ENCODE results near the gene FNDC4.

The FNDC4 gene

DNA sequence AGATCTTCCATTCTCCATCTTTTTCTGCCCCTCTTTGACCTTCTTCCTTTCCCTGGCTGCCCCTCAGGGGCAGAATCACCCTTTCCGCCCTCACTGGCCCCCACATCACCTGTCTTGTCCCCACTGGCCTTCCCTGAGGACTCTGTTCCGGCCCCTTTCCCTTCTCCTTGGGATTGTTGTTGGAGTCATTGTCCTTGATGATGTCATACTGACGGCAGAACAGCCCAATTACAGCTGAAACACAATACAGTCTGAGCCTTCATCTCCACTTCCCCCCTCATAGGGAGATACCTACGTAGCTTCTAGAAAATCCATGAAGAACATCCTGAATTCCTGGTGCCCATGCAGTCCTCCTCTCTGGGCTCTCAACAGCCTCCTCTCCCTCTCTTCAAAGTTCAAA lies 2.4 kb downstream of the FNDC4 start:
- TF ChIP-seq, protein P1, sequence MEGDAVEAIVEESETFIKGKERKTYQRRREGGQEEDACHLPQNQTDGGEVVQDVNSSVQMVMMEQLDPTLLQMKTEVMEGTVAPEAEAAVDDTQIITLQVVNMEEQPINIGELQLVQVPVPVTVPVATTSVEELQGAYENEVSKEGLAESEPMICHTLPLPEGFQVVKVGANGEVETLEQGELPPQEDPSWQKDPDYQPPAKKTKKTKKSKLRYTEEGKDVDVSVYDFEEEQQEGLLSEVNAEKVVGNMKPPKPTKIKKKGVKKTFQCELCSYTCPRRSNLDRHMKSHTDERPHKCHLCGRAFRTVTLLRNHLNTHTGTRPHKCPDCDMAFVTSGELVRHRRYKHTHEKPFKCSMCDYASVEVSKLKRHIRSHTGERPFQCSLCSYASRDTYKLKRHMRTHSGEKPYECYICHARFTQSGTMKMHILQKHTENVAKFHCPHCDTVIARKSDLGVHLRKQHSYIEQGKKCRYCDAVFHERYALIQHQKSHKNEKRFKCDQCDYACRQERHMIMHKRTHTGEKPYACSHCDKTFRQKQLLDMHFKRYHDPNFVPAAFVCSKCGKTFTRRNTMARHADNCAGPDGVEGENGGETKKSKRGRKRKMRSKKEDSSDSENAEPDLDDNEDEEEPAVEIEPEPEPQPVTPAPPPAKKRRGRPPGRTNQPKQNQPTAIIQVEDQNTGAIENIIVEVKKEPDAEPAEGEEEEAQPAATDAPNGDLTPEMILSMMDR (IDR thresholded peaks at IDR 0.05; ENCODE audit: insufficient read depth, low read length, poor library complexity, severe bottlenecking), result no peak
- no peaks in the 10 kb centered on the region; the same call in 1 of the 2 replicates for H3K27me3 ChIP-seq (replicated peaks; ENCODE audit: control insufficient read depth, insufficient read depth, low read length)
- no peak overlapping the region for H3K4me3 ChIP-seq (replicated peaks; ENCODE audit: low read depth, low read length)
- H3K36me3 ChIP-seq (ENCODE audit: control insufficient read depth, insufficient read depth, low read length), result no peaks in the 10 kb centered on the region
- DNase-seq (ENCODE audit: extremely low read depth, insufficient read length), result no peak

DNA sequence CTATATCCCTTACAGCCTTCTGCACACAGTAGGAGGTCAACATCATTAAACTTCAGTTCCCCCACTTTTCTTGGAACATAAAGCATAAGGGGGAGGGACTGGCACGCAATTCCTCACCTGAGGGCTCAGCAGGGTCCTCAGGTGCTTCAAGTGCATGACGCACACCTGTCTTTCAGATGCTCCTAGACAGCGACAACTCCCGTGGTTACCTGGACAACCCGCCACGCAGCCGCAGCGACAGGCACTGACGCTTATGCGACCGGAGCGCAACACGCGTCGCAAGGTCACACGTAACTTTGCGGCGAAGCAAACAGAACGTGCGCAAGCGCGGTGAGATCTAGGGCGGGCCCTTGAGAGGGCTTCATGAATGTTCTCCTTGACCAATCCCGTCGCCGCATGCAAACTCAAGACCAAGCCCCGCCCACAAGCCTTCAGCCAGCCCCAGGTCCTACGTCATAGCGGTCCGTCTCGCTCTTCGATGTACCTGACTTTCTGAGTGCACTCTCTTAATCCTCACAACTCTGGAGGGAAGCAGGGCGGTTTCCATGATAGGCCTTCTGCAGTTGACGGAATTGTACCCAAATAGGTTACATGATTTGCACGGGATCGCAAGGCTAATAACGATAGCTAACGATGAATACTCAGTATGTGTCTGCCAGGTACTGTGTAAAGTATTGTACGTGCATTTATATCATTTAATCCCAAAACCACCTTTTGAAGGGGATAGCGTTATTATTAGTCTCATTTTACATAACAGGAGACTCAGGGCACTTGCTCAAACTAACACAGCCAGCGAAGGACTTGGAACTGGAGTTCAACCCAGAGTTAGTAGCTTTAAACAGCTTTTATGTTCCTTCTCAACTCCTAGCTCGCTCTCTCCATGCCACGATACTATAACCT lies 5.3 kb downstream of the FNDC4 start, which contains the start of gene IFT172:
IFT172 (minus strand) TSS at position 246 of the 900 bp plus-strand sequence; CDS start at position 156, 90 bp downstream.
- TF ChIP-seq, protein P1 (IDR thresholded peaks at IDR 0.05; ENCODE audit: insufficient read depth, low read length, poor library complexity, severe bottlenecking), result no peak
- H3K27me3 ChIP-seq (replicated peaks; ENCODE audit: control insufficient read depth, insufficient read depth, low read length), result no peaks in the 10 kb centered on the region
- peak within 1 kb of the TSS; percentile 81 for H3K4me3 ChIP-seq (replicated peaks; ENCODE audit: low read depth, low read length)
- H3K36me3 ChIP-seq (ENCODE audit: control insufficient read depth, insufficient read depth, low read length), result no peaks in the 10 kb centered on the region; the same call in 1 of the 2 replicates
- peak; percentile 94 for DNase-seq (ENCODE audit: extremely low read depth, insufficient read length)

DNA sequence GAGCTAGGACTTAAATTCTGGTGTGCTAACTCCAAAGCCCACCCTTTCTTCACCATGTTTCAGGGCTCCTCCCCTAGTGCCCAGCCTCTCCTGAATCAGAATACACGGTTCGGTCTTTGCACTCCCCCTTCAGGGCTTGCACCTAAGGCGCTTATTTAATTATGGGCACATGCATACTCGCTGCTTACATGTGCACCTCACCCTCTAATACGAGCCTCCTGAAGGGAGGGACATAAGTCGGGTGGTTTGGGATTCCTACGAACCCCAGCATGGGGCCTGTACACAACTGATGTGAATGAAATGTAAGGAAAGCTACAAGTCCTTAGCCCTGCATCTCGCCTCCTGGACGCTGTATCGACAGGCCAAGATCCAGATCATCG lies 5.9 kb downstream of the FNDC4 start:
- Histone ChIP-seq H3K4me3 (replicated peaks; ENCODE audit: low read depth, low read length) (peak overlapping the region; percentile 81), H3K27me3 (replicated peaks; ENCODE audit: control insufficient read depth, insufficient read depth, low read length) (no peaks in the 10 kb centered on the region), H3K36me3 (ENCODE audit: control insufficient read depth, insufficient read depth, low read length) (no peaks in the 10 kb centered on the region; the same call in 1 of the 2 replicates)
- TF ChIP-seq, protein P1 (IDR thresholded peaks at IDR 0.05; ENCODE audit: insufficient read depth, low read length, poor library complexity, severe bottlenecking), result no peak
- DNase-seq (ENCODE audit: extremely low read depth, insufficient read length), result no peak

DNA sequence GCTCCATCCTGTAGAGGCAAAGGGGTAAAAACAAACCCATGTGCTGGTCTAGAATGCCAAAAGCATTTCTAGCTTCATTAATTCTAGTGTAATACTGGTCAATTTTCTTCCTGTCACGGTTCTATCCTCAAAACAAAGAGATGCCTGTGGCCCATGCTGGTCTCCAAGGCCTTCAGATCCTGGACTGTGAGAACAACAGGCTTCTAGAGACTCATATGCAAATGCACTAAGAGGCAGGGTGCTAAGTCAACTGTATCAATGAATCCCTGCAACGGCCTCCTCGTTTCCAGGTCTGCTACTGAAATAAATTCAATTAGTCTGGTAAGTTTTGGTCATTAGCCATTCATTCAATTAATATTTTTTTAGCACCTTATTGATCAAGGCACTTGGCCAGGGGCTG lies 9.5 kb downstream of the FNDC4 start:
- H3K27me3 ChIP-seq (replicated peaks; ENCODE audit: control insufficient read depth, insufficient read depth, low read length), result no peaks in the 10 kb centered on the region
- TF ChIP-seq, protein P1 (IDR thresholded peaks at IDR 0.05; ENCODE audit: insufficient read depth, low read length, poor library complexity, severe bottlenecking), result no peak
- H3K4me3 ChIP-seq (replicated peaks; ENCODE audit: low read depth, low read length), result no peak overlapping the region
- H3K36me3 ChIP-seq (ENCODE audit: control insufficient read depth, insufficient read depth, low read length), result no peaks in the 10 kb centered on the region; the same call in none of the 2 replicates
- no peak for DNase-seq (ENCODE audit: extremely low read depth, insufficient read length)

DNA sequence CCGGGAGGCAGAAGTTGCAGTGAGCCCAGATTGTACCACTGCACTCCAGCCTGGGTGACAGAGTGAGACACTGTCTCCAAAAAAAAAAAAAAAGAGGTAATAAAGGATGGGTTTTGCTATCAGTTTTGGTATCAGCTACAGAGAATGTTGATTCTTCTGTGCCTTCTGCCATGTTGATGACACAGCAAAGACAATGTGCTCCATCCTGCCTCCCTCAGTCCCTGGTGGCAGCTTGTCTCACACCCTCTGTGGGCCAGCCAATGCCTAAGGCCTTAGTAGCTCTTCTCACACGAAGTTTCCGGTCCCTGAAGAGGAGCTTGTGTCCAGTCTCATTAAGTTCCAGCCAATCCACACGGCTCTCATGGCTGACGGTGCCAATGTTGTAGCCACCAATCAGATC lies 23.0 kb downstream of the FNDC4 start:
- TF ChIP-seq, protein P1 (IDR thresholded peaks at IDR 0.05; ENCODE audit: insufficient read depth, low read length, poor library complexity, severe bottlenecking), result no peak
- no peak overlapping the region for H3K4me3 ChIP-seq (replicated peaks; ENCODE audit: low read depth, low read length)
- H3K36me3 ChIP-seq (ENCODE audit: control insufficient read depth, insufficient read depth, low read length), result no peaks in the 10 kb centered on the region
- no peak for DNase-seq (ENCODE audit: extremely low read depth, insufficient read length)
- no peaks in the 10 kb centered on the region for H3K27me3 ChIP-seq (replicated peaks; ENCODE audit: control insufficient read depth, insufficient read depth, low read length)
